HG02970 (cell line): Measurements from ENCODE around the gene NPM1.
"Not testable (repeated sequence)": the region's sequence is repeated elsewhere in the genome, so short reads cannot be mapped to it uniquely, and the experiment has no call there.

Experiments used
- ATAC-seq: cut with Tn5 transposase; IDR thresholded peaks from one replicate; pipeline ENCODE4 v1.9.1; 2021; ENCODE audit warnings: mild to moderate bottlenecking, moderate library complexity, moderate number of reproducible peaks; ENCODE audit not compliant: unreplicated experiment, low FRiP score

The NPM1 gene

GRCh38 chr5:171384999-171385398 is 2.6 kb upstream of the NPM1 start:
- not testable (repeated sequence) for ATAC-seq

- no peak for ATAC-seq
Observed at GRCh38 chr5:171386006-171386671, 1.5 kb upstream of the NPM1 start.

- ATAC-seq, result no peak
Observed at GRCh38 chr5:171386861-171387344, 746 bp upstream of the NPM1 start.

- ATAC-seq, result peak; percentile 13
Observed at GRCh38 chr5:171387970-171388815, 544 bp downstream of the NPM1 start.

DNA sequence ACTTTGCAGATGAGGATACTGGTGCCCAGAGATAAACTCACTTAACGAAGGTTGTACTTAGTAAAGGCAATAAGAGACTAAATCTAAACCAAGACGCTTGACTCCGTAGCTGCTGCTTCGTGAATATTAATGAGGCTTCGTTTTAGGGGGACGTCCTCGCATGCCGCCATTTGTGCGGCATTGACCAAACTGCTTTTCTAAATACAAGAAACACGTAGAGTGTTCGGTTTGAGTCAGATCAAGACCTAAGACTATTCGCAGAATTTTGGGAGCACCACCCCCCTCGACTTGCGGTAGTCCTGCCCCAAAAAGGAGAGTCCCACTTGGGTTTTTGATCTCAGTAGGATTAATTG is 1.1 kb downstream of the NPM1 start:
- ATAC-seq, result no peak

GRCh38 chr5:171390883-171391677 is 3.4 kb downstream of the NPM1 start:
- ATAC-seq, result no peak

DNA sequence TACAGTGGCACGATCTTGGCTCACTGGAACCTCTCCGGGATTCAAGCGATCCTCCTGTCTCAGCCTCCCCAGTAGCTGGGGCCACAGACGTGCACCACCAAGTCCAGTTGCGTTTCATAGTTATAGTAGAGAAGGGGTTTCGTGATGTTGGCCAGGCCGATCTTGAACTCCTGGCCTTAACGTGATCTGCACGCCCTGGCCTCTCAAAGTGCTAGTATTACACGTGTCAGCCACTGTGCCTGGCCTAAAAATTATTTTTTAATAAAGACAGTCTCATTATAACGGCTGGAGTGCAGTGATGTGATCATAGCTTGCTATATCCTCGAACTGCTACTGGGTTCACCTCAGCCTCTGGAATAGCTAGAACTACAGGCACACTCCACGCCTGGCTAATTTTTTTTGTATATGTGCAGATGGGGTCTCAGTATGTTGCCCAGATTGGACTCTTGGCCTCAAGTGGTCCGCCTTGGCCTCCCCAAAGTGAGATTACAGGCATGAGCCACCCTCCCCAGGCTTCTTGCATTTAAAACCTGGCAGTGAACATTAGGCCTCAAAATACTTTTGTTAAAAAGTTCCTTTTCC is 4.4 kb downstream of the NPM1 start:
- no peak for ATAC-seq

DNA sequence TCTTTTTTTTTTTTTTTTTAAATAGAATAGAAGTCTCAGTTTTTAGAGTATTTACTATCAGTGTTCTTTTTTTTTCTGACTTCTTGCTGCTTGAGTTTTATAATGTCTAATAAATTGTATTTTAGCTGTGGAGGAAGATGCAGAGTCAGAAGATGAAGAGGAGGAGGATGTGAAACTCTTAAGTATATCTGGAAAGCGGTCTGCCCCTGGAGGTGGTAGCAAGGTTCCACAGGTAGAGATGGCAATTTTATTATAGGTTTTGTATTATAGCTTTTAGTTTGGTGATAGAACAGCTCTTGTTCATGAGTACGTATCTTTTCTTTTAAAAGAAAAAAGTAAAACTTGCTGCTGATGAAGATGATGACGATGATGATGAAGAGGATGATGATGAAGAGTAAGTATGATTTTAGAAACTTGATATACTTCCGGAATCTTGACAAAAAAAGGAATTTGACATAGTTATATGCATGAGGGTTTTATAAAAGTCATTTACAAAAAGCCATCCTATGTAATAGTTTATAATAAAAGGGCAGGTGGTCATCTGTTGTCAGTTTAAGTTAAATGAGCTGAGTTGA is 5.0 kb downstream of the NPM1 start:
- no peak for ATAC-seq

DNA sequence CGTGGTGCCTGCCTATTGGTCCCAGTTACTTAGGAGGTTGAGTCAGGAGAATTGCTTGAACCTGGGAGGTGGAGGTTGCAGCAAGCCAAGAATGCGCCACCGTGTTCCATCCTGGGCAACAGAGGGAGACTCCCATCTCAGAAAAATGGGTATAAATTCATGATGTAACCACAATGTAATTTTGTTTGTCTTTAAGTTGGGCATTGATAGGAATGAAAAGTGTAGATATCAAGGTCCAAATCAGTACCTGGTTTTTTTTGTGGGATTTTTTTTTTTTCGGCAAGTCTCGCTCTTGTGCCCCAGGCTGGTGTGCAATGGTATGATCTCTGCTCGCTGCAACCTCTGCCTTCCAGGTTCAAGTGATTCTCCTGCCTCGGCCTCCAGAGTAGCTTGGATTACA is 7.4 kb downstream of the NPM1 start:
- no peak for ATAC-seq

DNA sequence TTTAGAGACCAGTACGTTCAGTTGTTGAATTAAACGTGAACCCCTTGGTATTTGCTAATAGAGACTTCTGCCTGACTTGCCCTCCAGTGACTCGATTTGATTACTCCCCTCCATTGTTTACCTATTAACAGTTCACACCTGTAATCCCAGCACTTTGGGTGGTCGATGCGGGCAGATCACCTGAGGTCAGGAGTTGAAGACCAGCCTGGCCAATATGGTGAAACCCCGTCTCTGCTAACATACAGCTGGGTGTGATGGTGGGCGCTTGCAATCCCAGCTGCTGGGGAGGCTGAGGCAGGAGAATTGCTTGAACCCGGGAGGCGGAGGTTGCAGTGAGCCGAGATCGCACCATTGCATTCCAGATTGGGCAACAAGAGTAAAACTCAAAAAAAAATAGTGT is 8.9 kb downstream of the NPM1 start:
- ATAC-seq, result not testable (repeated sequence)

GRCh38 chr5:171397190-171397589 is 9.5 kb downstream of the NPM1 start:
- no peak for ATAC-seq

DNA sequence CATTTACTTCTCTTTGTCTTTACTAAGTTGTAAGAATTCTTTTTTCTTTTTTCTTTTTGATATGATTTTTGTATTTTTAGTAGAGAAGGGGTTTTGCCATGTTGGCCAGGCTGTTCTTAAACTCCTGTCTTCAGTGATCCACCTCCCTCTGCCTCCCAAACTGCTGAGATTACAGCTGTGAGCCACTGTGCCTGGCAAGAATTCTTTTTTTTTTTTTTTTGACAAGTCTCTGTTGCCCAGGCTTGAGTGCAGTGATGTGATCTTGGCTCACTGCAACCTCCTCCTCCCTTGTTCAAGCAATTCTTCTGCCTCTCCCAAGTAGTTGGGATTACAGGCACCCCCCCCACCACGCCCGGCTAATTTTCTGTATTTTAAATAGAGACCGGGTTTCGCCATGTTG is 9.9 kb downstream of the NPM1 start:
- no peak for ATAC-seq

DNA sequence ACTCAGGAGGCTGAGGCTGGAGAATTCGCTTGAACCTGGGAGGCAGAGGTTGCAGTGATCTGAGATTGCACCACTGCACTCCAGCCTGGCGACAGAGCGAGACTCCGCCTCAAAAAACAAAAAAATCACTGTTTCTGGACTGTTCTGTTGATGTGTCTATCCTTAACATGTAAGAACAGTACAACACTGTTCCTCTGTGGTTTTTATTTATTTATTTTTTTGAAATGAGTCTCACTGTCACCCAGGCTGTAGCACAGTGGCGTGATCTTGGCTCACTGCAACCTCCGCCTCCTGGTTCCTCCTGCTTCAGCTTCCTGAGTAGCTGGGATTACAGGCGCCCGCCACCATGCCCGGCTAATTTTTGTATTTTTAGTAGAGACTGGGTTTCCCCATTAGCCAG is 11.0 kb downstream of the NPM1 start:
- not testable (repeated sequence) for ATAC-seq

GRCh38 chr5:171400169-171400568 is 12.5 kb downstream of the NPM1 start:
- no peak for ATAC-seq

DNA sequence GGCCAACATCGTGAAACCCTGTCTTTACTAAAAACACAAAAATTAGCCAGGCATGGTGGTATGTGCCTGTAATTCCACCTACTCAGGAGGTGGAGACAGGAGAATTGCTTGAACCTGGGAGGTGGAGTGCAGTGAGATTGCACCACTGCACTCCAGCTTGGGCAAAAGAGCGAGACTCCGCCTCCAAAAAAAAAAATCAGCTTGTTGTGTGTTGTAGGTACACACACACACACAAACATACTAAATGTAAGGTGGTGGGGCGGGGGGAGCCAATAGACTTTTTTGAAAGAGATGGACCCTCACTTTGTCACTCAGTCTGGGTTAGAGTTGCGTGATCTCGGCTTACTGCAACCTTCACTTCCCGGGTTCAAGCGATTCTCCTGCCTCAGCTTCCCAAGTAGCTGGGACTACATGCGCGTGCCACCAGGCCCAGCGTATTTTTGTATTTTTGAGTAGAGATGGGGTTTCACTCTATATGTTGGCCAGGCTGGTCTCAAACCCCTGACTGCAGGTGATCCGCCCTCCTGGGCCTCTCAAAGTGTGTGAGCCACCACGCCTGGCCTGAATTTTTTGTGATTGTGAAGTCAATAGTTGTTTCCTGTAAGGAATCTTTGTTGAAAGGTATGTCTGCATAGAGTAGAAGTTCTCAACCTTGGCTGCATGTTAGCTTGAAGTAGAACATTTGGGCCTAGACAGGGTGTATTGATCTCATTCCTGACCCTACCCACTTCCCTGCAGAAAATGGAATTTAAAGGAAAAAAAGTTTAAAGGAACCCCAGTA is 13.7 kb downstream of the NPM1 start:
- no peak for ATAC-seq

GRCh38 chr5:171402751-171403150 is 15.1 kb downstream of the NPM1 start:
- not testable (repeated sequence) for ATAC-seq

GRCh38 chr5:171405615-171406014 is 18.0 kb downstream of the NPM1 start:
- ATAC-seq, result no peak

- no peak for ATAC-seq
Observed at GRCh38 chr5:171407234-171407633, 19.6 kb downstream of the NPM1 start.
